Lung (tissue), 12 donors: ENCODE data around the gene HCAR1. TPM values are rescaled to one million over a fixed set of nuclear protein-coding genes. Genes with fewer than 3 reads are reported as not detected.
"Not testable (repeated sequence)": the region's sequence is repeated elsewhere in the genome, so short reads cannot be mapped to it uniquely, and the experiment has no call there.

ENCODE experiments used
- ATAC-seq: fragments of 200-7000 bp; cut with Tn5 transposase; one replicate; pipeline ENCODE4 v1.9.1; 2020; ENCODE audit warnings: moderate number of reproducible peaks; ENCODE audit not compliant: insufficient read depth, low FRiP score
- DNase-seq, 3 donors: peaks; one replicate each; pipeline ENCODE4 v3.0.0-alpha.2; 2013 to 2017
- H3K27ac ChIP-seq, 2 donors: one replicate each; pipeline ENCODE4 v1.5.1; 2013; ENCODE audit warnings: mild to moderate bottlenecking in 2 of 2, moderate library complexity in 2 of 2, control low read depth in 1 of 2, inconsistent platforms in 1 of 2, low read depth in 1 of 2, low read length in 1 of 2
- H3K27me3 ChIP-seq, 3 donors: one replicate each; pipeline ENCODE4 v1.5.1; 2013; ENCODE audit warnings: low read length in 2 of 3; ENCODE audit not compliant: control insufficient read depth in 3 of 3, insufficient read depth in 3 of 3
- H3K36me3 ChIP-seq, 4 donors: one replicate each; pipeline ENCODE4 v1.5.1; 2013; ENCODE audit warnings: low read length in 4 of 4, mild to moderate bottlenecking in 1 of 4, moderate library complexity in 1 of 4; ENCODE audit not compliant: control insufficient read depth in 4 of 4, insufficient read depth in 4 of 4
- H3K4me1 ChIP-seq, 5 donors: one replicate each; pipeline ENCODE4 v1.5.1; 2013; ENCODE audit warnings: low read length in 5 of 5, mild to moderate bottlenecking in 2 of 5, moderate library complexity in 1 of 5; ENCODE audit not compliant: control insufficient read depth in 5 of 5, insufficient read depth in 5 of 5
- H3K4me3 ChIP-seq: one replicate; pipeline ENCODE4 v1.5.1; 2013; ENCODE audit warnings: mild to moderate bottlenecking, control low read depth, moderate library complexity
- H3K9ac ChIP-seq, 2 donors: one replicate each; pipeline ENCODE4 v1.5.1; 2013; ENCODE audit warnings: low read length in 2 of 2, control low read depth in 1 of 2; ENCODE audit not compliant: insufficient read depth in 1 of 2
- H3K9me3 ChIP-seq, 4 donors: one replicate each; pipeline ENCODE4 v1.5.1; 2013; ENCODE audit warnings: low read length in 3 of 4, mild to moderate bottlenecking in 1 of 4, moderate library complexity in 1 of 4; ENCODE audit not compliant: control insufficient read depth in 4 of 4, insufficient read depth in 3 of 4
- CTCF ChIP-seq: IDR thresholded peaks from 2 replicates; pipeline ENCODE4 v1.5.1; 2012; ENCODE audit warnings: mild to moderate bottlenecking; ENCODE audit errors: control extremely low read depth, extremely low read depth
- WGBS, 2 donors: extraction: QIAGEN DNeasy Blood & Tissue Kit; methylation state at CpG; one replicate each; pipeline ENCODE4 v1.1.7; 2013; 5-methylcytosine and 5-hydroxymethylcytosine counted together
- polyA plus RNA-seq, 2 donors: library from polyadenylated mRNA; stranded (reverse); fragments of 200-250 nt; gene quantifications; one replicate each; pipeline ENCODE4 v1.2.1, GENCODE V29; 2013
- total RNA-seq, 2 donors: library from RNA; depleted of rRNA in 1 of 2; stranded (reverse); fragments of >200 nt in 1 of 2; gene quantifications; one replicate each; pipeline ENCODE4 v1.2.1, GENCODE V29; 2014 to 2021
- donor health status: control.
- donor health status: control.
- donor health status: Bipolar disorder and iron deficiency.
- donor health status: healthy.
- donor health status: DM: yes; HTN: yes; CAD: no.

The HCAR1 gene
- total and polyA plus RNA-seq, 4 donors: 0.29 to 2.2 (median 0.34) TPM

- Histone ChIP-seq H3K9ac (no peak overlapping the region), H3K36me3 (no peaks in the 10 kb centered on the region), H3K4me1 (peaks cover 0 to 4% (median 0%) of the 10 kb centered on the region in 5 donors), H3K4me3 (no peak overlapping the region), H3K9me3 (no peaks in the 10 kb centered on the region), H3K27ac (no peak overlapping the region), H3K27me3 (no peaks in the 10 kb centered on the region)
- no peak for TF ChIP-seq CTCF
- WGBS, 2 donors: 91 to 97% methylated on average over 12 of the region's 12 CpGs
- no peak for ATAC-seq
- DNase-seq: no peak
Observed at GRCh38 chr12:122724641-122725243, 5.9 kb downstream of the HCAR1 start.

- no peak for TF ChIP-seq CTCF
- Histone ChIP-seq H3K27me3 (no peaks in the 10 kb centered on the region), H3K27ac (no peak overlapping the region), H3K4me1 (peaks cover 0 to 4% (median 0%) of the 10 kb centered on the region in 5 donors), H3K4me3 (no peak overlapping the region), H3K36me3 (no peaks in the 10 kb centered on the region), H3K9ac (no peak overlapping the region), H3K9me3 (no peaks in the 10 kb centered on the region)
- ATAC-seq (no peak), DNase-seq (no peak)
- 13 to 44% methylated on average over 1 of the region's 1 CpG for WGBS, 2 donors
Observed at GRCh38 chr12:122722387-122722786, 8.3 kb downstream of the HCAR1 start.

- Histone ChIP-seq H3K27me3 (no peaks in the 10 kb centered on the region), H3K27ac (no peak overlapping the region), H3K4me3 (no peak overlapping the region), H3K9me3 (no peaks in the 10 kb centered on the region), H3K4me1 (peaks cover 0 to 4% (median 0%) of the 10 kb centered on the region in 5 donors), H3K36me3 (no peaks in the 10 kb centered on the region), H3K9ac (no peak overlapping the region)
- 66 to 86% methylated on average over 11 of the region's 11 CpGs for WGBS, 2 donors
- no peak for TF ChIP-seq CTCF
- no peak for DNase-seq
- ATAC-seq: no peak
Observed at GRCh38 chr12:122721057-122721545, 9.5 kb downstream of the HCAR1 start.

- ATAC-seq, H3K4me3 ChIP-seq, H3K9ac ChIP-seq, DNase-seq, H3K9me3 ChIP-seq, H3K27ac ChIP-seq, H3K4me1 ChIP-seq, H3K27me3 ChIP-seq, H3K36me3 ChIP-seq: not testable (repeated sequence)
- 32 to 62% methylated on average over 10 of the region's 10 CpGs for WGBS, 2 donors
Observed at GRCh38 chr12:122716658-122717057, 14.0 kb downstream of the HCAR1 start, which contains the start of gene HCAR3. Gene HCAR3 (minus strand): TSS chr12:122716811. CDS start chr12:122716737, 74 bp downstream.

- H3K4me3 ChIP-seq, DNase-seq, H3K27me3 ChIP-seq, H3K9ac ChIP-seq, ATAC-seq, H3K36me3 ChIP-seq, H3K4me1 ChIP-seq, H3K27ac ChIP-seq, H3K9me3 ChIP-seq: not testable (repeated sequence)
- 83 to 87% methylated on average over 6 of the region's 6 CpGs for WGBS, 2 donors
Observed at GRCh38 chr12:122715211-122715610, 15.4 kb downstream of the HCAR1 start.

- WGBS, 2 donors: 63 to 75% methylated on average over 3 of the region's 10 CpGs
- not testable (repeated sequence) for H3K9me3 ChIP-seq, H3K27ac ChIP-seq, H3K9ac ChIP-seq, ATAC-seq, H3K4me3 ChIP-seq, H3K36me3 ChIP-seq, H3K4me1 ChIP-seq, H3K27me3 ChIP-seq, DNase-seq
Observed at GRCh38 chr12:122713491-122714188, 17.0 kb downstream of the HCAR1 start.
